ENCODE results near the gene DNAJC11. TPM values are rescaled to one million over a fixed set of nuclear protein-coding genes. Genes with fewer than 3 reads are reported as not detected.

Gene DNAJC11
- total RNA-seq, 1 experiment from 2014 or later = 61.0 TPM

DNA sequence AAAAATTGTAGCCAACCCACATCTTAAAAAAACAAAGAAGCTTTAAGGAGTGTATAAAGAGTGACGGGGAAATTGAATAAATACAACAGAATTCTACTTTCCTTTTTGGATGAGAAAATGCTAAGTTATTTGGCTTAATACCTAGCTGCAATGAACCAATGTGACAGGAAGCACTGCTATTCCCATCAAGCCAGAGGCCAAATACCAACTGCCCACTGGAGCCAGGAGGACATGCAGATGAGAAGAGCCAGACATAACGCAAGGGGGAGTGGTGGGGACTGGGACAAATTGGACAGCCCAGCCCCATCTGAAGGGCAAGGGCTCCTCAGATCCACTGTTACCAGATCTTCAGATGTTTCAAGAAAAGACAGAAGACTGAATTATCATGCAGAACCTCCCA is 25.7 kb downstream of the DNAJC11 start:
- Histone ChIP-seq H3K36me3 (ENCODE audit: control insufficient read depth, insufficient read depth, low read length) (no peaks in the 10 kb centered on the region), H3K4me1 (no peaks in the 10 kb centered on the region), H3K27me3 (replicated peaks; ENCODE audit: control insufficient read depth, insufficient read depth, low read length) (no peaks in the 10 kb centered on the region), H3K9me3 (no peaks in the 10 kb centered on the region), H3K4me3 (ENCODE audit: low read depth, low read length) (no peak overlapping the region)
- intact Hi-C loops (cut with micrococcal nuclease; ENCODE audit: unreplicated experiment) = no loop called here
- H3K4me1 Mint-ChIP-seq (ENCODE audit: low read depth, unreplicated experiment) = no peaks in the 10 kb centered on the region
- ChIA-PET CTCF (no interaction called here), POLR2A (no interaction called here)
- H3K9me3 Mint-ChIP-seq (ENCODE audit: unreplicated experiment) = no peaks in the 10 kb centered on the region
- H3K27ac Mint-ChIP-seq (ENCODE audit: unreplicated experiment) = no peak overlapping the region
- H3K27me3 Mint-ChIP-seq (ENCODE audit: insufficient read depth, unreplicated experiment) = no peaks in the 10 kb centered on the region
- no TSS peak for BruUV-seq (replicated peaks)
- no peak for DNase-seq
- H3K4me3 Mint-ChIP-seq (ENCODE audit: unreplicated experiment) = no peak overlapping the region
- peaks cover 59% of the 10 kb centered on the region for H3K36me3 Mint-ChIP-seq (ENCODE audit: insufficient read depth, unreplicated experiment)
- TF ChIP-seq, protein P1, sequence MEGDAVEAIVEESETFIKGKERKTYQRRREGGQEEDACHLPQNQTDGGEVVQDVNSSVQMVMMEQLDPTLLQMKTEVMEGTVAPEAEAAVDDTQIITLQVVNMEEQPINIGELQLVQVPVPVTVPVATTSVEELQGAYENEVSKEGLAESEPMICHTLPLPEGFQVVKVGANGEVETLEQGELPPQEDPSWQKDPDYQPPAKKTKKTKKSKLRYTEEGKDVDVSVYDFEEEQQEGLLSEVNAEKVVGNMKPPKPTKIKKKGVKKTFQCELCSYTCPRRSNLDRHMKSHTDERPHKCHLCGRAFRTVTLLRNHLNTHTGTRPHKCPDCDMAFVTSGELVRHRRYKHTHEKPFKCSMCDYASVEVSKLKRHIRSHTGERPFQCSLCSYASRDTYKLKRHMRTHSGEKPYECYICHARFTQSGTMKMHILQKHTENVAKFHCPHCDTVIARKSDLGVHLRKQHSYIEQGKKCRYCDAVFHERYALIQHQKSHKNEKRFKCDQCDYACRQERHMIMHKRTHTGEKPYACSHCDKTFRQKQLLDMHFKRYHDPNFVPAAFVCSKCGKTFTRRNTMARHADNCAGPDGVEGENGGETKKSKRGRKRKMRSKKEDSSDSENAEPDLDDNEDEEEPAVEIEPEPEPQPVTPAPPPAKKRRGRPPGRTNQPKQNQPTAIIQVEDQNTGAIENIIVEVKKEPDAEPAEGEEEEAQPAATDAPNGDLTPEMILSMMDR (IDR thresholded peaks at IDR 0.05; ENCODE audit: insufficient read depth in 1 of 2, low read depth in 1 of 2, low read length in 1 of 2, severe bottlenecking in 1 of 2, unreplicated experiment in 1 of 2) = no peak

DNA sequence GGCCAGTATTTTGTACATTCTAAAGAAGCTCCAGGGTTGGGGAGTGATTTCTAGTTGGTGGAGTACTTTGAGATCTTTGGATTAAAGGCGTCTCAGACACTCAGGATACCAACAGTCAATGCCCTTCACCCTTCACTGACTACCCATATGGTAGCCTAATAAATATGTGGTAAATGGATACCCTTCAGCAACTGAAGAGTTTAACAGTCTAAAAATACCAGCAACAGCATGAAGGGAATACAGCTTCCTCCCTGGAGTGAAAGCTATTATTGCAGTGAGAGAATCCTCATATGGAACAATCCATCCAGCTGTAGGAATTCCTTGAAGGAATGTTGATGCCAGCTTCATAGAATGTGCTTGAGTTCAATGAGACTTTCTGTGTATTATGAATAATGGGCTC is 26.8 kb downstream of the DNAJC11 start:
- BruUV-seq (replicated peaks) = no TSS peak
- POLR2A ChIA-PET = no interaction called here
- H3K4me1 ChIP-seq = no peaks in the 10 kb centered on the region
- H3K27me3 ChIP-seq (replicated peaks; ENCODE audit: control insufficient read depth, insufficient read depth, low read length) = no peaks in the 10 kb centered on the region
- H3K27me3 Mint-ChIP-seq (ENCODE audit: insufficient read depth, unreplicated experiment) = no peaks in the 10 kb centered on the region
- DNase-seq = no peak
- no peak overlapping the region for H3K4me3 Mint-ChIP-seq (ENCODE audit: unreplicated experiment)
- H3K9me3 ChIP-seq = no peaks in the 10 kb centered on the region
- H3K27ac Mint-ChIP-seq (ENCODE audit: unreplicated experiment) = no peak overlapping the region
- H3K4me1 Mint-ChIP-seq (ENCODE audit: low read depth, unreplicated experiment) = no peaks in the 10 kb centered on the region
- H3K9me3 Mint-ChIP-seq (ENCODE audit: unreplicated experiment) = no peaks in the 10 kb centered on the region
- no peak overlapping the region for H3K4me3 ChIP-seq (ENCODE audit: low read depth, low read length)
- CTCF ChIA-PET = no interaction called here
- H3K36me3 ChIP-seq (ENCODE audit: control insufficient read depth, insufficient read depth, low read length) = no peaks in the 10 kb centered on the region
- TF ChIP-seq, protein P1 (IDR thresholded peaks at IDR 0.05; ENCODE audit: insufficient read depth in 1 of 2, low read depth in 1 of 2, low read length in 1 of 2, severe bottlenecking in 1 of 2, unreplicated experiment in 1 of 2) = no peak
- intact Hi-C loops (cut with micrococcal nuclease; ENCODE audit: unreplicated experiment) = no loop called here
- peaks cover 50% of the 10 kb centered on the region for H3K36me3 Mint-ChIP-seq (ENCODE audit: insufficient read depth, unreplicated experiment)

DNA sequence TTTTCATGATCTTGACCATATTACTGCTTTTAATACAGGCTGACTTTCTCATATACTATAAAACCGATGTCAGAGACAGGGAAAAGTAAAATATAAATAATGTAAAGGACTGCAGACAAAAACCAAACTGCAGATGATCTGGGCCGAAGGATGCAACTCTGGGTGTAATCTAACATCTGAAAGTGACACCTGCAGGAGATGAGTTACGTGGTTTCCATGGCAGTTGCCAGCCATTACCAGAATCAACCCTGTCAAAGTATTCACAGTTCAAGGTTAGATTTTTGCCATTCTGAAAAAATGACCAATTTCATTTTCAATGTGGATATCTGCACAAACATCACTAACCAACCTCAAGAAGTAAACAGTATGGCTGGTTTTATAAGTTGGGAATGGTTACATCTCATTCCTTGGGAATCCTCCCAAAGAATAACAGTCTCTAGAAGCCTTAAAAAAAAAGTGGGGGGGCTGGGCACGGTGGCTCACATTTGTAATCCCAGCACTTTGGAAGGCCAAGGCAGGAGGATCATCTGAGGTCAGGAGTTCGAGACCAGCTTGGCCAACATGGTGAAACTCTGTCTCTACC is 27.7 kb downstream of the DNAJC11 start:
- H3K27ac Mint-ChIP-seq (ENCODE audit: unreplicated experiment) = no peak overlapping the region
- no peaks in the 10 kb centered on the region for H3K36me3 ChIP-seq (ENCODE audit: control insufficient read depth, insufficient read depth, low read length)
- no peaks in the 10 kb centered on the region for H3K27me3 Mint-ChIP-seq (ENCODE audit: insufficient read depth, unreplicated experiment)
- ChIA-PET POLR2A (no interaction called here), CTCF (no interaction called here)
- H3K9me3 Mint-ChIP-seq (ENCODE audit: unreplicated experiment) = no peaks in the 10 kb centered on the region
- TF ChIP-seq, protein P1 (IDR thresholded peaks at IDR 0.05; ENCODE audit: insufficient read depth in 1 of 2, low read depth in 1 of 2, low read length in 1 of 2, severe bottlenecking in 1 of 2, unreplicated experiment in 1 of 2) = no peak
- DNase-seq = no peak
- H3K9me3 ChIP-seq = no peaks in the 10 kb centered on the region
- no TSS peak for BruUV-seq (replicated peaks)
- no peaks in the 10 kb centered on the region for H3K4me1 Mint-ChIP-seq (ENCODE audit: low read depth, unreplicated experiment)
- no peak overlapping the region for H3K4me3 ChIP-seq (ENCODE audit: low read depth, low read length)
- H3K4me1 ChIP-seq = no peaks in the 10 kb centered on the region
- H3K36me3 Mint-ChIP-seq (ENCODE audit: insufficient read depth, unreplicated experiment) = peaks cover 41% of the 10 kb centered on the region
- intact Hi-C loops (cut with micrococcal nuclease; ENCODE audit: unreplicated experiment) = no loop called here
- H3K27me3 ChIP-seq (replicated peaks; ENCODE audit: control insufficient read depth, insufficient read depth, low read length) = no peaks in the 10 kb centered on the region
- H3K4me3 Mint-ChIP-seq (ENCODE audit: unreplicated experiment) = no peak overlapping the region
